Measurements from ENCODE around the gene OTOF.

The OTOF gene

GRCh38 chr2:26504002-26504401 lies 26.1 kb upstream of the OTOF start:
- no peak for TF ChIP-seq CTCF (IDR thresholded peaks at IDR 0.05)
- Histone ChIP-seq H3K4me3 (peak overlapping the region; percentile 68), H3K27ac (no peak overlapping the region)
- DNase-seq (ENCODE audit: low spot score) = no peak

- Histone ChIP-seq H3K4me3 (peak overlapping the region; percentile 68), H3K27ac (no peak overlapping the region)
- DNase-seq (ENCODE audit: low spot score) = no peak
- TF ChIP-seq CTCF (IDR thresholded peaks at IDR 0.05) = peak; percentile 75
These were observed 25.4 kb upstream of the OTOF start for GRCh38 chr2:26503231-26503880.

GRCh38 chr2:26500406-26500805 lies 22.5 kb upstream of the OTOF start:
- Histone ChIP-seq H3K27ac (no peak overlapping the region), H3K4me3 (no peak overlapping the region)
- no peak for DNase-seq (ENCODE audit: low spot score)
- TF ChIP-seq CTCF (IDR thresholded peaks at IDR 0.05) = no peak

DNA sequence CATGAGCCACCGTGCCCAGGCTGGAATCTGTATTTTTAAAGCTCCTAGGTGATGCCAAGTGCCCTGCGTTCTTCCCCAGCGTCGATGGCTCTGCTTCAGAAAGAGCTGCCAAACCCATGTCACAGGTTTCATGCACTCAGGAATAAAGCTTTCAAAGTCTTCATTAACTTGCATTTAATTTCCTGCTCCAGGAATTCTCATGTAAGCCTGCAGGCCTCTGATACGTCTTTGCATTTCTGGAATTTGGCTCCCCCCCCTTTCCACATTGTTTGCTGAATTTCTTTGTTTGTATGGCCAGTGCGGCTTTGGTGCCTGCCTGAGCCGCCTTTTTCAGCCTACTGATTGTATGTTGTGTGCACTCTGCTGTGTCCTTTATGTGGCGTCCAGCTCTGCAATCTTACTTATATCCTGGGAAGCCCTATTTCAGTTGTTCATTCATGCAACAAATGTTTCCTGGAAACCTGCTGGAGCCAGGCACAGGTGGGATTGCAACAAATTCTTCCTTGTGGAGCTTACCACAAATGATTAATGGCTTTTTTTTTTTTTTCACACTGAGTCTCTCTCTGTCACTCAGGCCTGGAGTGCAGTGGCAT lies 17.9 kb upstream of the OTOF start:
- DNase-seq (ENCODE audit: low spot score) = no peak
- no peak for TF ChIP-seq CTCF (IDR thresholded peaks at IDR 0.05)
- H3K27ac ChIP-seq = no peak overlapping the region

DNA sequence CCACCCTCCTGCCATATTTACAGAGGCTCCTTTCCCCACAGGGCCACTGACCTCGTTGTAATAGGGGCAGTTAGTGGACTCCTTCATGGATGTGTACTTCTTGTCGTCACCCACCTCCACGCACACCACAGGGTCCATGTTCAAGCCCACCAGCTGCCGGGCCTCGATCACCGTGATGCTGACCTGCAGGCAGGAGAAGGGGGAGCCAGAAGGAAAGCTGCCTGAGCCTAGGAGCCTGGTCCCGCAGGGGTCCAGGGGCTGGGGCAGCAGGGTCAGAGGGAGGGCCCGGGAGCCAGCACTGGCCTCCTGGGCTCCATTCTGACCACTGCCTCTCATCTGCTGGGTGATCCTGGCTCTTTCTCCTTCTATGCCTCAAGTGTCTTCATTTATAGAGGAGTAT lies 17.0 kb upstream of the OTOF start:
- no peak for DNase-seq (ENCODE audit: low spot score)
- no peak for TF ChIP-seq CTCF (IDR thresholded peaks at IDR 0.05)
- Histone ChIP-seq H3K27ac (no peak overlapping the region), H3K4me3 (no peak overlapping the region)

More for the DNA sequence above, 17.9 kb upstream of the OTOF start:
- H3K4me3 ChIP-seq = no peak overlapping the region

GRCh38 chr2:26494199-26494598 lies 16.3 kb upstream of the OTOF start:
- no peak overlapping the region for H3K27ac ChIP-seq
- no peak for DNase-seq (ENCODE audit: low spot score)
- no peak overlapping the region for H3K4me3 ChIP-seq
- TF ChIP-seq CTCF (IDR thresholded peaks at IDR 0.05) = no peak

DNA sequence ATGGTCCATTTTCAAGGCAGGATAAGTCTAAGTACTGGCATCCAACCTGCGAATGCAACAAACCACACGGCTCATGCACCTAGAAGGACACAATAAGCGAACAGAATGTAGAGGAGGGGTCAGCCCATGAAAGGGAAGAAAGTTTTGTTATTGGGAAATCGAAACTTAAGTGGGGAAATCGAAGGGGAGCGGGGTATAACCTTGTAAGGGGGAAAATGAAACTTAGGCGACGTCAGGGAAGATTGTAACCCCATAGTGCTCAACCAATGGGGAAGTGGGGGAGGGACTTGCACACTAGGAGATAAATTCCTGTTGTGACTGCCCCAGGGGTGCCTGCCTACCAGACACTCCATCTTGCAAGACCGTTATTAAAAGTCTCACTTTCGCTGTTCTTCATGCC lies 15.6 kb upstream of the OTOF start:
- Histone ChIP-seq H3K4me3 (no peak overlapping the region), H3K27ac (no peak overlapping the region)
- TF ChIP-seq CTCF (IDR thresholded peaks at IDR 0.05) = no peak
- DNase-seq (ENCODE audit: low spot score) = no peak

Data from coronary artery (tissue), 2 donors.